HL-60 (cell line): Measurements from ENCODE around the gene ARL2BP.

Source experiments
- DNase-seq, 2 experiments: peaks; one replicate each; pipeline ENCODE4 v3.0.0-alpha.2; 2010 to 2020; ENCODE audit warnings: low read depth in 1 of 2, low spot score in 1 of 2
- H3K27ac ChIP-seq: fragments of 250-450 bp; sonication (Bioruptor Pico); replicated peaks from 2 replicates; pipeline ENCODE4 v1.5.1; 2020; ENCODE audit warnings: mild to moderate bottlenecking, moderate library complexity
- H3K27me3 ChIP-seq: fragments of 250-450 bp; sonication (Bioruptor Pico); 2 replicates; pipeline ENCODE4 v1.5.1; 2021; ENCODE audit warnings: mild to moderate bottlenecking, moderate library complexity; ENCODE audit not compliant: insufficient read depth, poor library complexity, severe bottlenecking
- H3K4me3 ChIP-seq: replicated peaks from 2 replicates; pipeline ENCODE4 v1.5.1; 2011; ENCODE audit warnings: mild to moderate bottlenecking, control low read depth, low read length; ENCODE audit not compliant: insufficient read depth
- CTCF ChIP-seq: IDR thresholded peaks from one replicate; pipeline ENCODE4 v1.5.1; 2011; ENCODE audit warnings: low read length, control low read depth, inconsistent platforms; ENCODE audit not compliant: insufficient read depth
- GABPA ChIP-seq: IDR thresholded peaks from 2 replicates; pipeline ENCODE4 v1.6.1; 2012; ENCODE audit warnings: low read depth
- POLR2AphosphoS5 ChIP-seq: IDR thresholded peaks from 2 replicates; pipeline ENCODE4 v1.6.1; 2012; ENCODE audit warnings: low read depth
- REST ChIP-seq: IDR thresholded peaks from 2 replicates; pipeline ENCODE4 v1.6.1; 2012; ENCODE audit warnings: low read depth; ENCODE audit not compliant: insufficient replicate concordance
- SPI1 ChIP-seq: IDR thresholded peaks from 2 replicates; pipeline ENCODE4 v1.6.1; 2012; ENCODE audit warnings: low read depth, mild to moderate bottlenecking, borderline replicate concordance

The ARL2BP gene

GRCh38 chr16:57261806-57262205 is 16.7 kb downstream of the ARL2BP start:
- TF ChIP-seq GABPA (no peak), CTCF (no peak), REST (no peak), POLR2AphosphoS5 (no peak), SPI1 (no peak)
- Histone ChIP-seq H3K27me3 (no peaks in the 10 kb centered on the region), H3K4me3 (no peak overlapping the region), H3K27ac (no peak overlapping the region)
- no peak for DNase-seq

- Histone ChIP-seq H3K27me3 (no peaks in the 10 kb centered on the region), H3K27ac (no peak overlapping the region), H3K4me3 (no peak overlapping the region)
- DNase-seq, result no peak
- TF ChIP-seq POLR2AphosphoS5, result no peak
- TF ChIP-seq SPI1, result no peak
- TF ChIP-seq GABPA, result no peak
- no peak for TF ChIP-seq CTCF
- TF ChIP-seq REST, result no peak
These were observed 17.9 kb downstream of the ARL2BP start for GRCh38 chr16:57262841-57263540.

GRCh38 chr16:57263541-57264351 is 18.7 kb downstream of the ARL2BP start:
- TF ChIP-seq REST (no peak), CTCF (no peak), POLR2AphosphoS5 (no peak), GABPA (no peak), SPI1 (no peak)
- Histone ChIP-seq H3K4me3 (no peak overlapping the region), H3K27me3 (no peaks in the 10 kb centered on the region), H3K27ac (no peak overlapping the region)
- DNase-seq, result no peak
